Iris pigment epithelial cell (primary cell): ENCODE measurements around the gene SGCE.
"Not testable (repeated sequence)": the region's sequence is repeated elsewhere in the genome, so short reads cannot be mapped to it uniquely, and the experiment has no call there.

Source experiments
- DNase-seq: peaks from one replicate; pipeline ENCODE4 v3.0.0-alpha.2; 2011; ENCODE audit warnings: low read depth

The SGCE gene

GRCh38 chr7:94655848-94656657, at the start of gene SGCE:
Gene SGCE (minus strand): TSS chr7:94656133. CDS start chr7:94656098, 35 bp downstream.
- DNase-seq, result peak; percentile 71

- DNase-seq, result not testable (repeated sequence)
Measured at GRCh38 chr7:94705155-94706021, 49.5 kb upstream of the SGCE start.

- DNase-seq, result peak; percentile 73
Measured at GRCh38 chr7:94701555-94701973, 45.6 kb upstream of the SGCE start.

- peak; percentile 49 for DNase-seq
Measured at GRCh38 chr7:94700926-94701554, 45.1 kb upstream of the SGCE start.

- DNase-seq, result peak; percentile 90
Measured at GRCh38 chr7:94698275-94698674, 42.3 kb upstream of the SGCE start.

GRCh38 chr7:94697035-94697974, 41.4 kb upstream of the SGCE start:
- DNase-seq, result peak; percentile 97

- peak; percentile 75 for DNase-seq
Measured at GRCh38 chr7:94687810-94688209, 31.9 kb upstream of the SGCE start.

GRCh38 chr7:94687076-94687475, 31.1 kb upstream of the SGCE start:
- DNase-seq, result no peak

GRCh38 chr7:94683066-94683465, 27.1 kb upstream of the SGCE start:
- no peak for DNase-seq

- DNase-seq, result peak; percentile 29
Measured at GRCh38 chr7:94679358-94679757, 23.4 kb upstream of the SGCE start.

GRCh38 chr7:94676431-94676830, 20.5 kb upstream of the SGCE start:
- no peak for DNase-seq

GRCh38 chr7:94675356-94675755, 19.4 kb upstream of the SGCE start:
- no peak for DNase-seq

- no peak for DNase-seq
Measured at GRCh38 chr7:94671444-94672235, 15.7 kb upstream of the SGCE start.

GRCh38 chr7:94669773-94670495, 14.0 kb upstream of the SGCE start:
- DNase-seq, result no peak

- no peak for DNase-seq
Measured at GRCh38 chr7:94666879-94667587, 11.1 kb upstream of the SGCE start.

- DNase-seq, result no peak
Measured at GRCh38 chr7:94665426-94665825, 9.5 kb upstream of the SGCE start.

GRCh38 chr7:94664023-94664422, 8.1 kb upstream of the SGCE start:
- DNase-seq, result no peak

- DNase-seq, result no peak
Measured at GRCh38 chr7:94662548-94662947, 6.6 kb upstream of the SGCE start.

- no peak for DNase-seq
Measured at GRCh38 chr7:94660006-94660405, 4.1 kb upstream of the SGCE start.
